ENCODE measurements around the gene BDH1. TPM values are rescaled to one million over a fixed set of nuclear protein-coding genes. Genes with fewer than 3 reads are reported as not detected.

The BDH1 gene
- polyA plus RNA-seq, 1 donor (not counting 4 experiments of a cell fraction or from before 2014, with no cell fraction given): 30.2 TPM

- dilution Hi-C loops (cut with MboI; ENCODE audit: extremely low pct_ligation_motif_present, low sequenced_read_pairs): no loop called here
- Histone ChIP-seq H3K36me3 (ENCODE audit: control insufficient read depth in 2 of 2, extremely low read depth in 1 of 2, insufficient read depth in 2 of 2, low read length in 2 of 2) (no peaks in the 10 kb centered on the region), H3K79me2 (ENCODE audit: control insufficient read depth, insufficient read depth, low read length) (no peaks in the 10 kb centered on the region), H4K20me1 (ENCODE audit: control insufficient read depth, extremely low read depth, insufficient read depth, low read length) (no peaks in the 10 kb centered on the region), H3K9me1 (ENCODE audit: control insufficient read depth, extremely low read depth, insufficient read depth, low read length) (no peaks in the 10 kb centered on the region), H3K4me3 (ENCODE audit: control insufficient read depth in 2 of 3, extremely low read depth in 1 of 3, insufficient read depth in 2 of 3, low read depth in 1 of 3, low read length in 3 of 3) (no peak overlapping the region), H3K9me3 (ENCODE audit: control insufficient read depth, low read depth, low read length) (no peaks in the 10 kb centered on the region), H3K4me1 (ENCODE audit: control insufficient read depth, extremely low read depth, insufficient read depth, low read length) (peaks cover 44% of the 10 kb centered on the region), H3K4me2 (ENCODE audit: control insufficient read depth, extremely low read depth, insufficient read depth, low read depth, low read length) (no peak overlapping the region), H3K9ac (ENCODE audit: control insufficient read depth, extremely low read depth, insufficient read depth, low read length) (no peak overlapping the region), H3K27me3 (ENCODE audit: control insufficient read depth, extremely low read depth, insufficient read depth, low read length) (no peaks in the 10 kb centered on the region), H2AFZ (ENCODE audit: control insufficient read depth, low read length) (peak overlapping the region; percentile 45), H3K27ac (ENCODE audit: control insufficient read depth, insufficient read depth, low read length) (peak overlapping the region; percentile 79)
- no peak for DNase-seq (ENCODE audit: low read depth, low spot score)
- no peak for FAIRE-seq
- no peak for TF ChIP-seq EZH2 (IDR thresholded peaks at IDR 0.05; ENCODE audit: low read length)
- TF ChIP-seq CTCF (optimal IDR thresholded peaks at IDR 0.05 in 1 of 3, IDR thresholded peaks at IDR 0.05 in 1 of 3, conservative IDR thresholded peaks at IDR 0.05 in 1 of 3; ENCODE audit: extremely low read depth in 1 of 3, insufficient read depth in 2 of 3, low read length in 3 of 3): no peak
Measured at GRCh38 chr3:197500812-197501211, 55.0 kb downstream of the BDH1 start.

GRCh38 chr3:197499427-197499826 lies 56.3 kb downstream of the BDH1 start:
- Histone ChIP-seq H3K4me3 (ENCODE audit: control insufficient read depth in 2 of 3, extremely low read depth in 1 of 3, insufficient read depth in 2 of 3, low read depth in 1 of 3, low read length in 3 of 3) (no peak overlapping the region), H3K9me1 (ENCODE audit: control insufficient read depth, extremely low read depth, insufficient read depth, low read length) (no peaks in the 10 kb centered on the region), H3K27ac (ENCODE audit: control insufficient read depth, insufficient read depth, low read length) (peak overlapping the region; percentile 71), H3K4me2 (ENCODE audit: control insufficient read depth, extremely low read depth, insufficient read depth, low read depth, low read length) (no peak overlapping the region), H4K20me1 (ENCODE audit: control insufficient read depth, extremely low read depth, insufficient read depth, low read length) (no peaks in the 10 kb centered on the region), H2AFZ (ENCODE audit: control insufficient read depth, low read length) (peak overlapping the region; percentile 23), H3K79me2 (ENCODE audit: control insufficient read depth, insufficient read depth, low read length) (no peaks in the 10 kb centered on the region), H3K9me3 (ENCODE audit: control insufficient read depth, low read depth, low read length) (no peaks in the 10 kb centered on the region), H3K36me3 (ENCODE audit: control insufficient read depth in 2 of 2, extremely low read depth in 1 of 2, insufficient read depth in 2 of 2, low read length in 2 of 2) (no peaks in the 10 kb centered on the region), H3K27me3 (ENCODE audit: control insufficient read depth, extremely low read depth, insufficient read depth, low read length) (no peaks in the 10 kb centered on the region), H3K4me1 (ENCODE audit: control insufficient read depth, extremely low read depth, insufficient read depth, low read length) (peaks cover 46% of the 10 kb centered on the region), H3K9ac (ENCODE audit: control insufficient read depth, extremely low read depth, insufficient read depth, low read length) (peak overlapping the region; percentile 42)
- DNase-seq (ENCODE audit: low read depth, low spot score): peak; percentile 97
- dilution Hi-C loops (cut with MboI; ENCODE audit: extremely low pct_ligation_motif_present, low sequenced_read_pairs): loop anchor here (25.0 kb wide), 1 partner anchor 187 kb away; no protein-coding TSS in a partner anchor
- no peak for TF ChIP-seq CTCF (optimal IDR thresholded peaks at IDR 0.05 in 1 of 3, IDR thresholded peaks at IDR 0.05 in 1 of 3, conservative IDR thresholded peaks at IDR 0.05 in 1 of 3; ENCODE audit: extremely low read depth in 1 of 3, insufficient read depth in 2 of 3, low read length in 3 of 3)
- TF ChIP-seq EZH2 (IDR thresholded peaks at IDR 0.05; ENCODE audit: low read length): no peak
- FAIRE-seq: peak; percentile 98
